ENCODE measurements around the gene DLG5.

DNA sequence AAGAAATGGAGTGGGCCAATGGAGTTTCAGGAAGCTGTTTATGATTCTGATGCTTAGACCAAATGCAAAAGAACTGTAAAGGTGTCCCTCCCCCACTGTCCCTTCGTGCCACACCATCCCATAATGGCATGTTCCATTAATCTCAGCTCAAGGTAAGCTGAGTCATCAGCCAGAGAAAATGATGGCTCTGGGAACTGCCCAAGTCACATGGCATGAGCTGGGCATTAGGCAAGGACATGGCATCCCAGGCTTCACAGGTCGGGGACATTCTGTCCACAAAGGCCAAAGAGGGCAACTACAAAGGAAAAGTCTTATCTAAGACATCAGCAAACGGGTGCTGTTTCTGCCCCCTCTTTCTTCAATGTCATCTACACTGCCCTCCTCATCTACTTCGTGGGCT lies 44.9 kb downstream of the DLG5 start:
- no peak for TF ChIP-seq SETDB1 (IDR thresholded peaks at IDR 0.05; ENCODE audit: low read length)
- no peak for TF ChIP-seq NFYB (IDR thresholded peaks at IDR 0.05; ENCODE audit: extremely low read depth, insufficient read length)
- no peak for TF ChIP-seq SRF (CRISPR knock-in tag; IDR thresholded peaks at IDR 0.05)
- TF ChIP-seq, protein P1, sequence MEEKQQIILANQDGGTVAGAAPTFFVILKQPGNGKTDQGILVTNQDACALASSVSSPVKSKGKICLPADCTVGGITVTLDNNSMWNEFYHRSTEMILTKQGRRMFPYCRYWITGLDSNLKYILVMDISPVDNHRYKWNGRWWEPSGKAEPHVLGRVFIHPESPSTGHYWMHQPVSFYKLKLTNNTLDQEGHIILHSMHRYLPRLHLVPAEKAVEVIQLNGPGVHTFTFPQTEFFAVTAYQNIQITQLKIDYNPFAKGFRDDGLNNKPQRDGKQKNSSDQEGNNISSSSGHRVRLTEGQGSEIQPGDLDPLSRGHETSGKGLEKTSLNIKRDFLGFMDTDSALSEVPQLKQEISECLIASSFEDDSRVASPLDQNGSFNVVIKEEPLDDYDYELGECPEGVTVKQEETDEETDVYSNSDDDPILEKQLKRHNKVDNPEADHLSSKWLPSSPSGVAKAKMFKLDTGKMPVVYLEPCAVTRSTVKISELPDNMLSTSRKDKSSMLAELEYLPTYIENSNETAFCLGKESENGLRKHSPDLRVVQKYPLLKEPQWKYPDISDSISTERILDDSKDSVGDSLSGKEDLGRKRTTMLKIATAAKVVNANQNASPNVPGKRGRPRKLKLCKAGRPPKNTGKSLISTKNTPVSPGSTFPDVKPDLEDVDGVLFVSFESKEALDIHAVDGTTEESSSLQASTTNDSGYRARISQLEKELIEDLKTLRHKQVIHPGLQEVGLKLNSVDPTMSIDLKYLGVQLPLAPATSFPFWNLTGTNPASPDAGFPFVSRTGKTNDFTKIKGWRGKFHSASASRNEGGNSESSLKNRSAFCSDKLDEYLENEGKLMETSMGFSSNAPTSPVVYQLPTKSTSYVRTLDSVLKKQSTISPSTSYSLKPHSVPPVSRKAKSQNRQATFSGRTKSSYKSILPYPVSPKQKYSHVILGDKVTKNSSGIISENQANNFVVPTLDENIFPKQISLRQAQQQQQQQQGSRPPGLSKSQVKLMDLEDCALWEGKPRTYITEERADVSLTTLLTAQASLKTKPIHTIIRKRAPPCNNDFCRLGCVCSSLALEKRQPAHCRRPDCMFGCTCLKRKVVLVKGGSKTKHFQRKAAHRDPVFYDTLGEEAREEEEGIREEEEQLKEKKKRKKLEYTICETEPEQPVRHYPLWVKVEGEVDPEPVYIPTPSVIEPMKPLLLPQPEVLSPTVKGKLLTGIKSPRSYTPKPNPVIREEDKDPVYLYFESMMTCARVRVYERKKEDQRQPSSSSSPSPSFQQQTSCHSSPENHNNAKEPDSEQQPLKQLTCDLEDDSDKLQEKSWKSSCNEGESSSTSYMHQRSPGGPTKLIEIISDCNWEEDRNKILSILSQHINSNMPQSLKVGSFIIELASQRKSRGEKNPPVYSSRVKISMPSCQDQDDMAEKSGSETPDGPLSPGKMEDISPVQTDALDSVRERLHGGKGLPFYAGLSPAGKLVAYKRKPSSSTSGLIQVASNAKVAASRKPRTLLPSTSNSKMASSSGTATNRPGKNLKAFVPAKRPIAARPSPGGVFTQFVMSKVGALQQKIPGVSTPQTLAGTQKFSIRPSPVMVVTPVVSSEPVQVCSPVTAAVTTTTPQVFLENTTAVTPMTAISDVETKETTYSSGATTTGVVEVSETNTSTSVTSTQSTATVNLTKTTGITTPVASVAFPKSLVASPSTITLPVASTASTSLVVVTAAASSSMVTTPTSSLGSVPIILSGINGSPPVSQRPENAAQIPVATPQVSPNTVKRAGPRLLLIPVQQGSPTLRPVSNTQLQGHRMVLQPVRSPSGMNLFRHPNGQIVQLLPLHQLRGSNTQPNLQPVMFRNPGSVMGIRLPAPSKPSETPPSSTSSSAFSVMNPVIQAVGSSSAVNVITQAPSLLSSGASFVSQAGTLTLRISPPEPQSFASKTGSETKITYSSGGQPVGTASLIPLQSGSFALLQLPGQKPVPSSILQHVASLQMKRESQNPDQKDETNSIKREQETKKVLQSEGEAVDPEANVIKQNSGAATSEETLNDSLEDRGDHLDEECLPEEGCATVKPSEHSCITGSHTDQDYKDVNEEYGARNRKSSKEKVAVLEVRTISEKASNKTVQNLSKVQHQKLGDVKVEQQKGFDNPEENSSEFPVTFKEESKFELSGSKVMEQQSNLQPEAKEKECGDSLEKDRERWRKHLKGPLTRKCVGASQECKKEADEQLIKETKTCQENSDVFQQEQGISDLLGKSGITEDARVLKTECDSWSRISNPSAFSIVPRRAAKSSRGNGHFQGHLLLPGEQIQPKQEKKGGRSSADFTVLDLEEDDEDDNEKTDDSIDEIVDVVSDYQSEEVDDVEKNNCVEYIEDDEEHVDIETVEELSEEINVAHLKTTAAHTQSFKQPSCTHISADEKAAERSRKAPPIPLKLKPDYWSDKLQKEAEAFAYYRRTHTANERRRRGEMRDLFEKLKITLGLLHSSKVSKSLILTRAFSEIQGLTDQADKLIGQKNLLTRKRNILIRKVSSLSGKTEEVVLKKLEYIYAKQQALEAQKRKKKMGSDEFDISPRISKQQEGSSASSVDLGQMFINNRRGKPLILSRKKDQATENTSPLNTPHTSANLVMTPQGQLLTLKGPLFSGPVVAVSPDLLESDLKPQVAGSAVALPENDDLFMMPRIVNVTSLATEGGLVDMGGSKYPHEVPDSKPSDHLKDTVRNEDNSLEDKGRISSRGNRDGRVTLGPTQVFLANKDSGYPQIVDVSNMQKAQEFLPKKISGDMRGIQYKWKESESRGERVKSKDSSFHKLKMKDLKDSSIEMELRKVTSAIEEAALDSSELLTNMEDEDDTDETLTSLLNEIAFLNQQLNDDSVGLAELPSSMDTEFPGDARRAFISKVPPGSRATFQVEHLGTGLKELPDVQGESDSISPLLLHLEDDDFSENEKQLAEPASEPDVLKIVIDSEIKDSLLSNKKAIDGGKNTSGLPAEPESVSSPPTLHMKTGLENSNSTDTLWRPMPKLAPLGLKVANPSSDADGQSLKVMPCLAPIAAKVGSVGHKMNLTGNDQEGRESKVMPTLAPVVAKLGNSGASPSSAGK (IDR thresholded peaks at IDR 0.05): no peak
- TF ChIP-seq EGR1 (conservative IDR thresholded peaks at IDR 0.05): no peak
- no peak for TF ChIP-seq IRF2 (CRISPR knock-in tag; IDR thresholded peaks at IDR 0.05)
- TF ChIP-seq, protein P2, sequence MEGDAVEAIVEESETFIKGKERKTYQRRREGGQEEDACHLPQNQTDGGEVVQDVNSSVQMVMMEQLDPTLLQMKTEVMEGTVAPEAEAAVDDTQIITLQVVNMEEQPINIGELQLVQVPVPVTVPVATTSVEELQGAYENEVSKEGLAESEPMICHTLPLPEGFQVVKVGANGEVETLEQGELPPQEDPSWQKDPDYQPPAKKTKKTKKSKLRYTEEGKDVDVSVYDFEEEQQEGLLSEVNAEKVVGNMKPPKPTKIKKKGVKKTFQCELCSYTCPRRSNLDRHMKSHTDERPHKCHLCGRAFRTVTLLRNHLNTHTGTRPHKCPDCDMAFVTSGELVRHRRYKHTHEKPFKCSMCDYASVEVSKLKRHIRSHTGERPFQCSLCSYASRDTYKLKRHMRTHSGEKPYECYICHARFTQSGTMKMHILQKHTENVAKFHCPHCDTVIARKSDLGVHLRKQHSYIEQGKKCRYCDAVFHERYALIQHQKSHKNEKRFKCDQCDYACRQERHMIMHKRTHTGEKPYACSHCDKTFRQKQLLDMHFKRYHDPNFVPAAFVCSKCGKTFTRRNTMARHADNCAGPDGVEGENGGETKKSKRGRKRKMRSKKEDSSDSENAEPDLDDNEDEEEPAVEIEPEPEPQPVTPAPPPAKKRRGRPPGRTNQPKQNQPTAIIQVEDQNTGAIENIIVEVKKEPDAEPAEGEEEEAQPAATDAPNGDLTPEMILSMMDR (IDR thresholded peaks at IDR 0.05 in 2 of 3, conservative IDR thresholded peaks at IDR 0.05 in 1 of 3; ENCODE audit: insufficient read depth in 2 of 3, low read depth in 1 of 3, low read length in 3 of 3): no peak
- no peak for TF ChIP-seq SP2 (IDR thresholded peaks at IDR 0.05; ENCODE audit: extremely low read depth, low read depth, low read length, poor library complexity, severe bottlenecking)
